A673 (cell line): ENCODE data around the gene NEDD4L.

Experiments
- EZH2 ChIP-seq: fragments of 200-600 bp; sonication (generic); IDR thresholded peaks from 2 replicates; pipeline ENCODE4 v1.6.1; 2017; ENCODE audit warnings: borderline replicate concordance, low read depth, mild to moderate bottlenecking, mixed read lengths, antibody characterized with exemption, low read length; ENCODE audit not compliant: poor library complexity, severe bottlenecking
- TF ChIP-seq, protein P1 (sequence below): fragments of 300-800, 200-600 bp; sonication (generic); conservative IDR thresholded peaks from 2 replicates; pipeline ENCODE4 v1.5.1; 2017; ENCODE audit warnings: low read depth, mild to moderate bottlenecking, antibody characterized with exemption, low read length, moderate library complexity, mixed read lengths

DNA sequence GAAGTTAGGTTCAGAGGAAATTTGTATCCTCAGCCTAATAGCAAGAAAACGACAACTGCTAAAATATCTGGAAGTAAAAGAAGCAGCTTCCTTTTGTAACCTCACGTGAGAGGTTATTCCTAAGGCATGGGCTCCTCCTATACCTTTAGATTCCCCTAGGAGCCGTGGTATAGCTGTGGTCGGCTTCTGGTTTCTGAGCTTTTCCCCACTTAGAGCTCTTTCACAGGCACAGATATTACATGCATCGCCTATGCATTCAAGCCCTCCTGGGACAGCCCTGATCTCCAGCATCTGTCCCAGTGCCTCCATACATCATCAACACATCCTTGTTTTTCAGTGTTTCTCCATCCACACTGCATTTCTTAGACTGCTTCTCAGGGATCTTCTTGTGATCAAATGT lies 295.9 kb downstream of the NEDD4L start:
- no peak for TF ChIP-seq EZH2
- TF ChIP-seq, protein P1, sequence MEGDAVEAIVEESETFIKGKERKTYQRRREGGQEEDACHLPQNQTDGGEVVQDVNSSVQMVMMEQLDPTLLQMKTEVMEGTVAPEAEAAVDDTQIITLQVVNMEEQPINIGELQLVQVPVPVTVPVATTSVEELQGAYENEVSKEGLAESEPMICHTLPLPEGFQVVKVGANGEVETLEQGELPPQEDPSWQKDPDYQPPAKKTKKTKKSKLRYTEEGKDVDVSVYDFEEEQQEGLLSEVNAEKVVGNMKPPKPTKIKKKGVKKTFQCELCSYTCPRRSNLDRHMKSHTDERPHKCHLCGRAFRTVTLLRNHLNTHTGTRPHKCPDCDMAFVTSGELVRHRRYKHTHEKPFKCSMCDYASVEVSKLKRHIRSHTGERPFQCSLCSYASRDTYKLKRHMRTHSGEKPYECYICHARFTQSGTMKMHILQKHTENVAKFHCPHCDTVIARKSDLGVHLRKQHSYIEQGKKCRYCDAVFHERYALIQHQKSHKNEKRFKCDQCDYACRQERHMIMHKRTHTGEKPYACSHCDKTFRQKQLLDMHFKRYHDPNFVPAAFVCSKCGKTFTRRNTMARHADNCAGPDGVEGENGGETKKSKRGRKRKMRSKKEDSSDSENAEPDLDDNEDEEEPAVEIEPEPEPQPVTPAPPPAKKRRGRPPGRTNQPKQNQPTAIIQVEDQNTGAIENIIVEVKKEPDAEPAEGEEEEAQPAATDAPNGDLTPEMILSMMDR = no peak
